IMR-90 (cell line): ENCODE measurements around the gene MDM4. TPM values are rescaled to one million over a fixed set of nuclear protein-coding genes. Genes with fewer than 3 reads are reported as not detected.

Source experiments
- ATAC-seq: fragments of 200-7000 bp; cut with Tn5 transposase; 2 replicates; pipeline ENCODE4 v1.9.1; 2020; ENCODE audit warnings: low read depth, mild to moderate bottlenecking, moderate library complexity
- BruUV-seq: library from RNA; stranded (reverse); fragments of 400-500 nt; replicated peaks from 2 replicates; lab custom pipeline; 2021; lab: Mats Ljungman, UMichigan
- CTCF ChIA-PET: fragments of 300-600 bp; formaldehyde crosslinking; extraction: SDS; loops from one replicate; lab custom pipeline; 2021; ENCODE audit warnings: antibody characterized with exemption; lab: Yijun Ruan, JAX
- POLR2A ChIA-PET: fragments of 300-600 bp; sonication (Branson Sonifier 250); formaldehyde crosslinking; loops from one replicate; lab custom pipeline; 2022; ENCODE audit warnings: antibody characterized with exemption; ENCODE audit not compliant: unreplicated experiment; lab: Charles Lee
- DNase-seq: peaks from one replicate; pipeline ENCODE4 v3.0.0; 2013
- H2AFZ ChIP-seq: replicated peaks from 2 replicates; pipeline ENCODE3; 2013; ENCODE audit warnings: low read length, mild to moderate bottlenecking; ENCODE audit not compliant: poor library complexity
- H2AK5ac ChIP-seq: 2 replicates; pipeline ENCODE4 v1.6.1; 2013; ENCODE audit warnings: low read depth, low read length, inconsistent platforms
- H2AK9ac ChIP-seq: replicated peaks from 2 replicates; pipeline ENCODE3; 2013; ENCODE audit warnings: mild to moderate bottlenecking, low read depth, low read length, moderate library complexity; ENCODE audit not compliant: poor library complexity
- H2BK120ac ChIP-seq: 2 replicates; pipeline ENCODE4 v1.6.1; 2013; ENCODE audit warnings: low read depth, low read length, inconsistent platforms
- H2BK15ac ChIP-seq: 3 replicates; pipeline ENCODE4 v1.6.1; 2013; ENCODE audit warnings: low read depth, low read length, inconsistent platforms
- H2BK20ac ChIP-seq: 2 replicates; pipeline ENCODE4 v1.6.1; 2013; ENCODE audit warnings: low read depth, mild to moderate bottlenecking, inconsistent platforms, low read length, moderate library complexity
- H2BK5ac ChIP-seq: 2 replicates; pipeline ENCODE4 v1.6.1; 2013; ENCODE audit warnings: mild to moderate bottlenecking, low read depth, low read length, inconsistent platforms; ENCODE audit not compliant: poor library complexity, severe bottlenecking
- H3K14ac ChIP-seq: replicated peaks from 2 replicates; pipeline ENCODE4 v1.6.1; 2013; ENCODE audit warnings: low read depth, low read length, inconsistent platforms
- H3K18ac ChIP-seq: 2 replicates; pipeline ENCODE4 v1.6.1; 2013; ENCODE audit warnings: low read depth, low read length, control low read depth
- H3K23ac ChIP-seq: 2 replicates; pipeline ENCODE4 v1.6.1; 2013; ENCODE audit warnings: low read depth, low read length, inconsistent platforms
- H3K27ac ChIP-seq: 2 replicates; pipeline ENCODE4 v1.5.1; 2013; ENCODE audit warnings: mild to moderate bottlenecking, control low read depth, low read length; ENCODE audit not compliant: insufficient read depth
- H3K27me3 ChIP-seq: 2 replicates; pipeline ENCODE4 v1.6.1; 2013; ENCODE audit warnings: low read length; ENCODE audit not compliant: control insufficient read depth, insufficient read depth
- H3K36me3 ChIP-seq: 2 replicates; pipeline ENCODE4 v1.6.1; 2013; ENCODE audit warnings: low read length, mixed read lengths; ENCODE audit not compliant: control insufficient read depth, insufficient read depth
- H3K4ac ChIP-seq: 2 replicates; pipeline ENCODE4 v1.6.1; 2013; ENCODE audit warnings: low read depth, low read length, inconsistent platforms
- H3K4me1 ChIP-seq: 2 replicates; pipeline ENCODE4 v1.6.1; 2013; ENCODE audit warnings: low read length, mixed read lengths; ENCODE audit not compliant: control insufficient read depth, insufficient read depth
- H3K4me2 ChIP-seq: 2 replicates; pipeline ENCODE4 v1.6.1; 2013; ENCODE audit warnings: low read depth, mild to moderate bottlenecking, control low read depth, low read length, moderate library complexity
- H3K4me3 ChIP-seq: 2 replicates; pipeline ENCODE4 v1.5.1; 2013; ENCODE audit warnings: low read depth, mild to moderate bottlenecking, control low read depth, low read length, moderate library complexity; ENCODE audit not compliant: insufficient read depth
- H3K56ac ChIP-seq: 2 replicates; pipeline ENCODE4 v1.6.1; 2013; ENCODE audit warnings: low read length, inconsistent platforms; ENCODE audit not compliant: insufficient read depth; ENCODE audit errors: extremely low read depth
- H3K79me1 ChIP-seq, 2 experiments: 2 replicates each; pipeline ENCODE4 v1.6.1; 2013; ENCODE audit warnings: low read length in 2 of 2, inconsistent platforms in 1 of 2, low read depth in 1 of 2
- H3K9ac ChIP-seq: 2 replicates; pipeline ENCODE4 v1.6.1; 2013; ENCODE audit warnings: low read depth, low read length, control low read depth
- H3K9me1 ChIP-seq: 2 replicates; pipeline ENCODE4 v1.6.1; 2013; ENCODE audit warnings: low read length, inconsistent platforms; ENCODE audit not compliant: insufficient read depth
- H3K9me3 ChIP-seq: 2 replicates; pipeline ENCODE4 v1.6.1; 2013; ENCODE audit warnings: low read length; ENCODE audit not compliant: control insufficient read depth, insufficient read depth
- H4K20me1 ChIP-seq: 2 replicates; pipeline ENCODE4 v1.6.1; 2013; ENCODE audit warnings: low read length, inconsistent platforms; ENCODE audit not compliant: insufficient read depth
- H4K5ac ChIP-seq: 2 replicates; pipeline ENCODE4 v1.6.1; 2013; ENCODE audit warnings: mild to moderate bottlenecking, low read depth, low read length, control low read depth
- H4K8ac ChIP-seq, 2 experiments: 2 replicates each; pipeline ENCODE4 v1.6.1; 2013; ENCODE audit warnings: low read depth in 2 of 2, low read length in 2 of 2, control low read depth in 1 of 2, inconsistent platforms in 1 of 2
- H4K91ac ChIP-seq: 2 replicates; pipeline ENCODE4 v1.6.1; 2013; ENCODE audit warnings: low read depth, low read length, inconsistent platforms; ENCODE audit not compliant: insufficient read depth
- BHLHE40 ChIP-seq: fragments of 150-350 bp; IDR thresholded peaks from 2 replicates; pipeline ENCODE4 v1.6.1; 2016; ENCODE audit warnings: mild to moderate bottlenecking, low read depth, low read length
- CEBPB ChIP-seq: IDR thresholded peaks from 2 replicates; pipeline ENCODE4 v1.6.1; 2012; ENCODE audit warnings: low read depth, low read length, improper control_type of control experiment
- whole genome bisulfite sequencing, 2 experiments: methylation state at CpG; one replicate each; pipeline versions ENCODE4 v1.1.5 to v1.1.7; 2013; ENCODE audit warnings: missing lambda C conversion rate in 2 of 2; ENCODE audit not compliant: insufficient read length in 1 of 2; ENCODE audit errors: extremely low coverage in 2 of 2; 5-methylcytosine and 5-hydroxymethylcytosine counted together
- dilution Hi-C: fragments of 300-500 bp; cut with HindIII; formaldehyde crosslinking; loops from one replicate; pipeline ENCODE4 v1.14.3; 2018; ENCODE audit warnings: low sequenced_read_pairs; ENCODE audit not compliant: unreplicated experiment
- in situ Hi-C: fragments of 300-500 bp; cut with MboI; formaldehyde crosslinking; loops from 3 replicates; pipeline ENCODE4 v1.14.3; 2019; ENCODE audit warnings: low sequenced_read_pairs, inconsistent platforms, mixed read lengths
- intact Hi-C: fragments of 100-400 bp; cut with micrococcal nuclease; formaldehyde crosslinking; loops from 2 replicates; pipeline ENCODE4 v1.10.0; 2022
- polyA plus RNA-seq, 3 experiments: library from polyadenylated mRNA; depleted of rRNA; stranded (reverse); fragments of >200 nt; gene quantifications; 2 replicates each; pipeline ENCODE4 v1.2.3, GENCODE V29; 2012; ENCODE audit warnings: low replicate concordance in 1 of 3
- total RNA-seq: library from RNA; depleted of rRNA; stranded (reverse); fragments of >200 nt; gene quantifications from 2 replicates; pipeline ENCODE4 v1.2.3, GENCODE V29; 2012

Gene MDM4
- total and polyA plus RNA-seq, 2 of the 4 experiments (the other 2 are of a cell fraction): 7.4 to 20.1 TPM

DNA sequence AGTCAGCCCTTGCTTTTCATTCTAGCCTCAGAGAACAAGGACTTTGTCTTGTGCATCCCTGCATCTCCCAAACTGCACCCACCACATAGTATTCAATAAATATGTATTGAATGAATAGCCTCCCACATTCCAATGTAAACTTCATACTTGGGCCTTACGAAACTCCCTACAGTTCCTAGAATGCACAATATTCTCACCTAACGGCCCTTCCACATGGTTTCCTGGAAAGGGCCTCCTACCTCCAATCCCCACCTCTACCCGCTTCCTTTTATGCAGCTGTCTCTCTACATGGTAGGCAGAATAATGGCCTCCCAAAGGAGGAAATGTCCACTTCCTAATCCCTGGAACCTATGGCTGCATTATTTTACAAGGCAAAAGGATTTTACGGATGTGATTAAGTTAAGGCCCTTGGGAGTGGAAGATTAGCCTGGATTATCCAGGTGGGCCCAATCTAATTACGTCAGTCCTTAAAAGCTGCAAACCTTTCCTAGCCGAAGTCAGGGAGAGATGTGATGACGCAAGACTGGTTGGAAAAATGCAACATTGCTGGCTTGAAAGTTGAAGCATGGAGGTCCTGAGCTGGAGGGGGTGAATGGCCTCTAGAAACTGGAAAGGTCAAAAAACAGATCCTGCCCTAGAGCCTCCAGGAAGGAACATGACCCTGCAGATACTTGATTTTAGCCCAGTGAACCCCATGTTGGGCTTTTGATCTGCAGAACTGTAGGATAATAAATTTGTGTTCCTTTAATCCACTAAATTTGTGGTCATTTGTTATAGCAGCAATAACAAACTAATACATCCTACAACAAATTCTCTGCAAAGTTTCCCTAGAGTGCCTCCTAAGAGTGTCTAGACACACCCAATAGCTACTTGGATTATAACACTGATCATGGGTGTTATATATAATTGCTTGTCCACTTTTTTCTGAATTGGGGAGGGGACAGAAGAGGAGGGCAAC, 16.4 kb upstream of the MDM4 start:
- Histone ChIP-seq H3K18ac (no peak overlapping the region), H2AK9ac (no peak overlapping the region), H3K9me1 (no peaks in the 10 kb centered on the region), H4K8ac (no peak overlapping the region), H2AK5ac (no peak overlapping the region), H4K20me1 (no peaks in the 10 kb centered on the region; the same call in 1 of the 2 replicates), H2BK5ac (no peak overlapping the region), H3K9me3 (peaks cover 5% of the 10 kb centered on the region), H2BK15ac (no peak overlapping the region), H3K27me3 (peaks cover 28% of the 10 kb centered on the region; the same call in 1 of the 2 replicates), H2BK120ac (no peak overlapping the region), H3K4me3 (no peak overlapping the region), H3K23ac (no peak overlapping the region), H3K4ac (no peak overlapping the region), H3K9ac (no peak overlapping the region), H4K5ac (no peak overlapping the region), H2AFZ (no peak overlapping the region), H3K14ac (no peak overlapping the region), H3K4me1 (no peaks in the 10 kb centered on the region), H3K27ac (no peak overlapping the region), H3K4me2 (no peak overlapping the region), H3K56ac (no peak overlapping the region), H4K91ac (no peak overlapping the region), H3K36me3 (no peaks in the 10 kb centered on the region), H3K79me1 (no peaks in the 10 kb centered on the region), H2BK20ac (no peak overlapping the region)
- no peak for ATAC-seq
- intact Hi-C loops (loop anchor here (5.0 kb wide), 1 partner anchor 337 kb away; no protein-coding TSS in a partner anchor), dilution Hi-C loops (no loop called here), in situ Hi-C loops (loop anchor here (5.0 kb wide), 1 partner anchor 52 kb away; no protein-coding TSS in a partner anchor)
- TF ChIP-seq CEBPB: peak; percentile 78
- no peak for TF ChIP-seq BHLHE40
- ChIA-PET CTCF (interaction anchor here (1.6 to 4.4 kb wide), 2 partner anchors 53 to 68 kb away, joined by 6 to 30 read pairs; no protein-coding TSS in a partner anchor), POLR2A (no interaction called here)
- DNase-seq: no peak
- 84% methylated on average over 5 of the region's 7 CpGs; no CpG with 5 or more reads in 1 of the 2 experiments for WGBS, 2 experiments
- BruUV-seq: no TSS peak
